Measurements from ENCODE around the gene CTTNBP2NL.

The CTTNBP2NL gene

GRCh38 chr1:112363636-112364035, 32.4 kb upstream of the CTTNBP2NL start:
- Histone ChIP-seq H2AK5ac (ENCODE audit: low read length, severe bottlenecking) (no peak overlapping the region), H3K27me3 (ENCODE audit: control insufficient read depth in 1 of 2, insufficient read depth in 1 of 2, low read length in 2 of 2) (peaks cover 9 to 27% of the 10 kb centered on the region in 2 experiments), H3K4me1 (ENCODE audit: control insufficient read depth, insufficient read depth, low read depth, low read length) (peaks cover 8% of the 10 kb centered on the region), H3K4ac (ENCODE audit: low read depth in 1 of 2, low read length in 2 of 2) (no peak overlapping the region), H3K18ac (ENCODE audit: low read depth in 1 of 2, low read length in 2 of 2) (no peak overlapping the region), H2BK120ac (ENCODE audit: low read depth, low read length) (no peak overlapping the region), H2BK15ac (ENCODE audit: low read depth, poor library complexity, severe bottlenecking) (no peak overlapping the region), H3K27ac (ENCODE audit: low read length, poor library complexity, severe bottlenecking) (no peak overlapping the region), H3K4me2 (ENCODE audit: low read length, poor library complexity, severe bottlenecking) (no peak overlapping the region), H3K79me1 (replicated peaks; ENCODE audit: low read length, poor library complexity, severe bottlenecking) (no peaks in the 10 kb centered on the region), H2BK12ac (ENCODE audit: low read length in 2 of 2) (no peak overlapping the region), H2BK5ac (ENCODE audit: low read depth, low read length, poor library complexity, severe bottlenecking) (no peak overlapping the region), H3K14ac (ENCODE audit: low read length in 2 of 2) (no peak overlapping the region), H3K9ac (ENCODE audit: low read length) (no peak overlapping the region), H2AFZ (ENCODE audit: low read depth, low read length) (no peak overlapping the region), H3K36me3 (ENCODE audit: control insufficient read depth in 1 of 2, insufficient read depth in 2 of 2, low read depth in 1 of 2, low read length in 2 of 2) (no peaks in the 10 kb centered on the region), H4K91ac (ENCODE audit: low read length) (no peak overlapping the region), H3K4me3 (ENCODE audit: insufficient read depth in 1 of 2, low read depth in 1 of 2, low read length in 2 of 2) (no peak overlapping the region), H3K9me3 (ENCODE audit: control insufficient read depth, low read length) (no peaks in the 10 kb centered on the region), H4K8ac (ENCODE audit: low read length) (no peak overlapping the region), H3K23ac (ENCODE audit: low read length in 2 of 2) (no peak overlapping the region)
- no CpG with 5 or more reads among the region's 2 CpGs for WGBS
- DNase-seq, result no peak

DNA sequence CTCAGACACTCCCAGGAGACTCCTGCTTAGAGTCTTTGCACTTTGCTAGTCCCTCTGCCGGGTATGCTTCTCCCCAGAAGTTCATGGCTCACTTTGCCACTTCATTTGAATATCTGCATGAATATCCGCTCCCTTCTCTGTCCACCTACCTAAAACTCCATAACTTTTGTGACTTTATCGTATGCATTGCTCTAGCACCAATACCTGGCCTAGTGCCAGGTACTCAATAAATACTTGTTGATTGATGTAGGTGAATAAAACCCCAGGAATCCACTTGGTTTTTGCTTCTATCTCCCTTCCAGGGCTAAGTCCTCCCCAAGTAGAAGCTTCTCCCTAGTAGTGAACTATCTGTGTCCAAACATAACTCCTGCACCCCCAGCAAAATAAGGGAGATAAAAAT, 27.8 kb upstream of the CTTNBP2NL start:
- 84% methylated on average over 3 of the region's 3 CpGs for WGBS
- Histone ChIP-seq H3K23ac (ENCODE audit: low read length in 2 of 2) (no peak overlapping the region), H2BK120ac (ENCODE audit: low read depth, low read length) (no peak overlapping the region), H2BK5ac (ENCODE audit: low read depth, low read length, poor library complexity, severe bottlenecking) (no peak overlapping the region), H3K4ac (ENCODE audit: low read depth in 1 of 2, low read length in 2 of 2) (no peak overlapping the region), H3K4me1 (ENCODE audit: control insufficient read depth, insufficient read depth, low read depth, low read length) (no peaks in the 10 kb centered on the region), H3K36me3 (ENCODE audit: control insufficient read depth in 1 of 2, insufficient read depth in 2 of 2, low read depth in 1 of 2, low read length in 2 of 2) (no peaks in the 10 kb centered on the region), H3K27me3 (ENCODE audit: control insufficient read depth in 1 of 2, insufficient read depth in 1 of 2, low read length in 2 of 2) (peaks cover 20 to 40% of the 10 kb centered on the region in 2 experiments), H2AFZ (ENCODE audit: low read depth, low read length) (peak overlapping the region; percentile 2), H3K79me1 (replicated peaks; ENCODE audit: low read length, poor library complexity, severe bottlenecking) (no peaks in the 10 kb centered on the region), H2BK15ac (ENCODE audit: low read depth, poor library complexity, severe bottlenecking) (no peak overlapping the region), H3K14ac (ENCODE audit: low read length in 2 of 2) (no peak overlapping the region), H3K4me2 (ENCODE audit: low read length, poor library complexity, severe bottlenecking) (no peak overlapping the region), H2BK12ac (ENCODE audit: low read length in 2 of 2) (peak overlapping the region in 1 of 2 experiments; percentile 35), H4K8ac (ENCODE audit: low read length) (no peak overlapping the region), H3K27ac (ENCODE audit: low read length, poor library complexity, severe bottlenecking) (no peak overlapping the region), H3K9ac (ENCODE audit: low read length) (no peak overlapping the region), H3K9me3 (ENCODE audit: control insufficient read depth, low read length) (no peaks in the 10 kb centered on the region), H3K18ac (ENCODE audit: low read depth in 1 of 2, low read length in 2 of 2) (peak overlapping the region in 1 of 2 experiments; percentile 30), H2AK5ac (ENCODE audit: low read length, severe bottlenecking) (no peak overlapping the region), H4K91ac (ENCODE audit: low read length) (no peak overlapping the region), H3K4me3 (ENCODE audit: insufficient read depth in 1 of 2, low read depth in 1 of 2, low read length in 2 of 2) (no peak overlapping the region)
- no peak for DNase-seq

DNA sequence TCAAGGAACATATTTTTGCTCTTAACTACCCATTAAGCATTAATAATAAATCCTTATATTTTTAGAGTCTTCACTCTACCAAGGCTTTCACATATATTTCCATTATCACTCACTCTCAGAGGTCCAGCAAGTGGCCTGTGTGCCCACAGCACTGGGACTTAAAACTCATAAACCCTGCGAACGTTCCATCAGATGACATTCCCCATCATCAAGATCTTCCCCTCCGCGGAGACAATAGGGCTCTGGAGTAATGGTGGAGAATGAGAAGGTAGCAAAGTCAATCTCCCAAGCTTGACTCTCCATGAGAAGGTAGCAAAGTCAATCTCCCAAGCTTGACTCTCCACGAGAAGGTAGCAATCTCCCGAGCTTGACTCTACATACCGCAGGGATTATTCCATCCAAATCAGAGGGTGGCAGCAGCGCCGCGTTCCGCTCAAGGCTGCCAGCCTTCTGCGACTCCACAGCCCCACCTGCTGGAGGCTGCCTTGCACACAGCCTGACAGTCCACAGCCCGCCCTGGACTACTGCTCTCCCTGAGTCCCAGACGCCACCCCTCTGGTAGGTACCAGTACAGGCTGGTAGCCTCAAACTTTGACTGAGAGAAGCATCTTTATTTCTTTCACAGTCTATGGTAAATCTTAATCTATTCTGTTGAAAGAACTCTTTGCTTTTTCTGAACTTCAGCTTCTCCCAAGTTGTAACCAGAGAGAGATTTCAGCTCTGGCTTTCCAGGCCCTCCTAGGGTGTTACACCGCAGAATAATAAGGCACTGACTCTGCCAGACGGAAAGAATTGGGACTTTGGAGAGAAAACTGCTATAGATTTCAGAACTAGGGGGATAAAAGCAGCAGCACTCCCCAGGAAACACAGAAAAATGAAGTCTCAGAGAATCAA, 26.4 kb upstream of the CTTNBP2NL start:
- H3K9ac ChIP-seq (ENCODE audit: low read length), result no peak overlapping the region
- H2BK5ac ChIP-seq (ENCODE audit: low read depth, low read length, poor library complexity, severe bottlenecking), result no peak overlapping the region
- H4K8ac ChIP-seq (ENCODE audit: low read length), result no peak overlapping the region
- peak overlapping the region in 1 of 2 experiments; percentile 46 for H3K4me3 ChIP-seq (ENCODE audit: insufficient read depth in 1 of 2, low read depth in 1 of 2, low read length in 2 of 2)
- no peaks in the 10 kb centered on the region for H3K36me3 ChIP-seq (ENCODE audit: control insufficient read depth in 1 of 2, insufficient read depth in 2 of 2, low read depth in 1 of 2, low read length in 2 of 2)
- no peak overlapping the region for H3K27ac ChIP-seq (ENCODE audit: low read length, poor library complexity, severe bottlenecking)
- no peak overlapping the region for H4K91ac ChIP-seq (ENCODE audit: low read length)
- no peak overlapping the region for H3K4ac ChIP-seq (ENCODE audit: low read depth in 1 of 2, low read length in 2 of 2)
- H2BK12ac ChIP-seq (ENCODE audit: low read length in 2 of 2), result no peak overlapping the region
- H2AFZ ChIP-seq (ENCODE audit: low read depth, low read length), result no peak overlapping the region
- no peak overlapping the region for H3K23ac ChIP-seq (ENCODE audit: low read length in 2 of 2)
- peak overlapping the region in 1 of 2 experiments; percentile 34 for H3K18ac ChIP-seq (ENCODE audit: low read depth in 1 of 2, low read length in 2 of 2)
- H2AK5ac ChIP-seq (ENCODE audit: low read length, severe bottlenecking), result no peak overlapping the region
- no peak overlapping the region for H3K14ac ChIP-seq (ENCODE audit: low read length in 2 of 2)
- H3K27me3 ChIP-seq (ENCODE audit: control insufficient read depth in 1 of 2, insufficient read depth in 1 of 2, low read length in 2 of 2), result peaks cover 25 to 44% of the 10 kb centered on the region in 2 experiments
- 10% methylated on average over 10 of the region's 16 CpGs for WGBS
- H2BK120ac ChIP-seq (ENCODE audit: low read depth, low read length), result no peak overlapping the region
- no peaks in the 10 kb centered on the region for H3K79me1 ChIP-seq (replicated peaks; ENCODE audit: low read length, poor library complexity, severe bottlenecking)
- no peak overlapping the region for H2BK15ac ChIP-seq (ENCODE audit: low read depth, poor library complexity, severe bottlenecking)
- H3K9me3 ChIP-seq (ENCODE audit: control insufficient read depth, low read length), result no peaks in the 10 kb centered on the region
- DNase-seq, result peak; percentile 81
- H3K4me1 ChIP-seq (ENCODE audit: control insufficient read depth, insufficient read depth, low read depth, low read length), result no peaks in the 10 kb centered on the region
- peak overlapping the region; percentile 26 for H3K4me2 ChIP-seq (ENCODE audit: low read length, poor library complexity, severe bottlenecking)

- Histone ChIP-seq H4K91ac (ENCODE audit: low read length) (no peak overlapping the region), H3K36me3 (ENCODE audit: control insufficient read depth in 1 of 2, insufficient read depth in 2 of 2, low read depth in 1 of 2, low read length in 2 of 2) (no peaks in the 10 kb centered on the region), H2BK120ac (ENCODE audit: low read depth, low read length) (no peak overlapping the region), H3K27ac (ENCODE audit: low read length, poor library complexity, severe bottlenecking) (no peak overlapping the region), H3K23ac (ENCODE audit: low read length in 2 of 2) (no peak overlapping the region), H2AK5ac (ENCODE audit: low read length, severe bottlenecking) (no peak overlapping the region), H3K9me3 (ENCODE audit: control insufficient read depth, low read length) (no peaks in the 10 kb centered on the region), H4K8ac (ENCODE audit: low read length) (no peak overlapping the region), H3K4me3 (ENCODE audit: insufficient read depth in 1 of 2, low read depth in 1 of 2, low read length in 2 of 2) (no peak overlapping the region), H3K4me1 (ENCODE audit: control insufficient read depth, insufficient read depth, low read depth, low read length) (no peaks in the 10 kb centered on the region), H2BK5ac (ENCODE audit: low read depth, low read length, poor library complexity, severe bottlenecking) (no peak overlapping the region), H3K4ac (ENCODE audit: low read depth in 1 of 2, low read length in 2 of 2) (no peak overlapping the region), H2BK12ac (ENCODE audit: low read length in 2 of 2) (no peak overlapping the region), H2BK15ac (ENCODE audit: low read depth, poor library complexity, severe bottlenecking) (no peak overlapping the region), H2AFZ (ENCODE audit: low read depth, low read length) (no peak overlapping the region), H3K9ac (ENCODE audit: low read length) (no peak overlapping the region), H3K4me2 (ENCODE audit: low read length, poor library complexity, severe bottlenecking) (no peak overlapping the region), H3K14ac (ENCODE audit: low read length in 2 of 2) (no peak overlapping the region), H3K27me3 (ENCODE audit: control insufficient read depth in 1 of 2, insufficient read depth in 1 of 2, low read length in 2 of 2) (peaks cover 25 to 44% of the 10 kb centered on the region in 2 experiments), H3K18ac (ENCODE audit: low read depth in 1 of 2, low read length in 2 of 2) (no peak overlapping the region), H3K79me1 (replicated peaks; ENCODE audit: low read length, poor library complexity, severe bottlenecking) (no peaks in the 10 kb centered on the region)
- WGBS, result 62% methylated on average over 4 of the region's 4 CpGs
- no peak for DNase-seq
These were observed 25.0 kb upstream of the CTTNBP2NL start for GRCh38 chr1:112370996-112371395.

Data from mesenchymal stem cell (in vitro differentiated cells and primary cell).